ENCODE results near the gene OR1F1. TPM values are rescaled to one million over a fixed set of nuclear protein-coding genes. Genes with fewer than 3 reads are reported as not detected.
"Not testable (repeated sequence)": the region's sequence is repeated elsewhere in the genome, so short reads cannot be mapped to it uniquely, and the experiment has no call there.

Gene OR1F1
- total RNA-seq, result not detected

- DNase-seq (peak; percentile 31), ATAC-seq (peak; percentile 69 to 78)
- peaks cover 80% of the 10 kb centered on the region for H3K27me3 Mint-ChIP-seq (ENCODE audit: low read depth)
- no peaks in the 10 kb centered on the region for H3K36me3 Mint-ChIP-seq (ENCODE audit: insufficient read depth)
- H3K9me3 Mint-ChIP-seq, result no peaks in the 10 kb centered on the region
- peaks cover 50% of the 10 kb centered on the region for H3K4me1 Mint-ChIP-seq (ENCODE audit: low read depth)
- H3K4me3 Mint-ChIP-seq, result peak within 1 kb of the TSS; percentile 71
Measured at GRCh38 chr16:3187798-3188674, at the start of gene OR1F1. Gene OR1F1 (plus strand): TSS chr16:3188204.

DNA sequence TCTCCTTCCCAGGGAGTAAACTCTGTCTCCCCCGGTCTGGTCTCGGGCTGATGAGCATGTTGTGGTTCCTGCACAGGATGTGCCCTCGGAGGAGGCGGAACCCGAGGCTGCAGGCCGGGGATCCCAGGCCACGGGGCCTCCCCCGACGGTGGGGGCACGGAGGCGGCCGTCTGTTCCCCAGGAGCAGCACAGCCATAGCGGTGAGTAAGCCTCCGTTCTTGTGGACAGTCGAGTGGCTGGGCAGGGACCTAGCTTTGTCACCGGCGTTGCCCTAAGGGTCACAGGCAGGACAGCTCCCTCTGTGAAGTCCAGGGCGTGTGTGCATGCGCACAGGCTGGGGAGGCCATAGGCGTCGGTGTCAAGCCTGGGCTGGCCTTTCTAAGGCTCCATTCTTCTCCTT lies 49.7 kb upstream of the OR1F1 start:
- ATAC-seq (no peak), DNase-seq (no peak)
- Mint-ChIP-seq H3K4me1 (ENCODE audit: low read depth) (peaks cover 10% of the 10 kb centered on the region), H3K9me3 (no peaks in the 10 kb centered on the region), H3K36me3 (ENCODE audit: insufficient read depth) (peaks cover 16% of the 10 kb centered on the region), H3K27me3 (ENCODE audit: low read depth) (no peaks in the 10 kb centered on the region), H3K4me3 (no peak overlapping the region)

DNA sequence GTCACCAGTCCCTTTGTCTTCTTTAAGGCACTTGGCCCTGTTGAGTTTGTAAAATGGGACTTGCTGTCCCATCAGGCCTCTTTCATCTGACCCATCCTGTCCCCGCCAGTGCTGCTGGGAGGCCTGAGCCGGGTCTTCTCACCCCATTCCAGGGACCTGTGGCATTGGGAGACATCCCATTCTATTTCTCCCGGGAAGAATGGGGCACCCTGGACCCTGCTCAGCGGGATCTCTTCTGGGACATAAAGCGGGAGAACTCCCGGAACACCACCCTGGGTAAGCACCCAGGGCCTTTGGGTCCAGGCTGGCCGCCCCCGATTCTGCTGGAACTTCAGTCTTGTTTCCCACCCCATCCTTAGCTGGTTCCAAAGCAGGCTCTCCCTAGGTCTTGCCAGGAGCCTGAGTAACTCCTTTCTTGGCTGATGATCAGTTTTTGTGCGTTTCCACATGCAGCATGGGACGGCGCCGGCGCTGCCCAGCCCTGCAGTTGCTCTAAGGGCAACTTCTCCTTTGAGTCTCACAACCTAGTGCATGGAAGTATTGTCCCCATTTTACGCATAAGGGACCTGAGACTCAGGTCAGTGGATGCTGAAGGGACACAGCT lies 49.1 kb upstream of the OR1F1 start:
- ATAC-seq (no peak), DNase-seq (no peak)
- Mint-ChIP-seq H3K36me3 (ENCODE audit: insufficient read depth) (peaks cover 16% of the 10 kb centered on the region), H3K4me3 (no peak overlapping the region), H3K9me3 (no peaks in the 10 kb centered on the region), H3K4me1 (ENCODE audit: low read depth) (peaks cover 7% of the 10 kb centered on the region), H3K27me3 (ENCODE audit: low read depth) (no peaks in the 10 kb centered on the region)

DNA sequence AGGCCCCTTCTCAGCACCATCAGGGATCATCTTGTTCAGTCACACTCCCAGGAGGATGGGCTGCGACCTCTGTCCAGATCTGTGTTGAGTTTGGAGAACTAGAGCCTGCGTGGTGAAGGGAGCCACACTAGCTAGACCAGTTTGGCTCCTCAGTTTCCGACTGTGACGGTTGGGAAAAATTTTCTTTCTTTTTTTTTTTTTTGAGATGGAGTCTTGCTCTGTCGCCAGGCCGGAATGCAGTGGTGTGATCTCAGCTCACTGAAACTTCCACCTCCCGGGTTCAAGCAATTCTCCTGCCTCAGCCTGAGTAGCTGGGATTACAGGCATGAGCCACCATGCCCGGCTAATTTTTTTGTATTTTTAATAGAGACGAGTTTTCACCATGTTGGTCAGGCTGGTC lies 48.4 kb upstream of the OR1F1 start:
- peaks cover 16% of the 10 kb centered on the region for H3K36me3 Mint-ChIP-seq (ENCODE audit: insufficient read depth)
- H3K27me3 Mint-ChIP-seq (ENCODE audit: low read depth); H3K4me3 Mint-ChIP-seq; ATAC-seq; H3K4me1 Mint-ChIP-seq (ENCODE audit: low read depth); H3K9me3 Mint-ChIP-seq; DNase-seq: not testable (repeated sequence)

GRCh38 chr16:3140603-3141427 lies 47.2 kb upstream of the OR1F1 start:
- Mint-ChIP-seq H3K4me3 (no peak overlapping the region), H3K36me3 (ENCODE audit: insufficient read depth) (peaks cover 16% of the 10 kb centered on the region), H3K27me3 (ENCODE audit: low read depth) (no peaks in the 10 kb centered on the region), H3K4me1 (ENCODE audit: low read depth) (peaks cover 5% of the 10 kb centered on the region), H3K9me3 (no peaks in the 10 kb centered on the region)
- no peak for DNase-seq
- ATAC-seq, result no peak

- Mint-ChIP-seq H3K27me3 (ENCODE audit: low read depth) (no peaks in the 10 kb centered on the region), H3K4me3 (no peak overlapping the region), H3K9me3 (no peaks in the 10 kb centered on the region), H3K4me1 (ENCODE audit: low read depth) (no peaks in the 10 kb centered on the region), H3K36me3 (ENCODE audit: insufficient read depth) (peaks cover 16% of the 10 kb centered on the region)
- ATAC-seq, result no peak
- no peak for DNase-seq
Measured at GRCh38 chr16:3141781-3142311, 46.2 kb upstream of the OR1F1 start.

- Mint-ChIP-seq H3K4me3 (no peak overlapping the region), H3K36me3 (ENCODE audit: insufficient read depth) (peaks cover 16% of the 10 kb centered on the region), H3K27me3 (ENCODE audit: low read depth) (no peaks in the 10 kb centered on the region), H3K9me3 (no peaks in the 10 kb centered on the region), H3K4me1 (ENCODE audit: low read depth) (no peaks in the 10 kb centered on the region)
- ATAC-seq, result no peak
- DNase-seq, result no peak
Measured at GRCh38 chr16:3142327-3142726, 45.7 kb upstream of the OR1F1 start.

GRCh38 chr16:3142770-3143169 lies 45.2 kb upstream of the OR1F1 start:
- no peaks in the 10 kb centered on the region for H3K9me3 Mint-ChIP-seq
- H3K4me3 Mint-ChIP-seq, result no peak overlapping the region
- DNase-seq (no peak), ATAC-seq (no peak)
- peaks cover 13% of the 10 kb centered on the region for H3K36me3 Mint-ChIP-seq (ENCODE audit: insufficient read depth)
- H3K27me3 Mint-ChIP-seq (ENCODE audit: low read depth), result no peaks in the 10 kb centered on the region
- no peaks in the 10 kb centered on the region for H3K4me1 Mint-ChIP-seq (ENCODE audit: low read depth)

- H3K4me3 Mint-ChIP-seq, result no peak overlapping the region
- no peaks in the 10 kb centered on the region for H3K9me3 Mint-ChIP-seq
- no peaks in the 10 kb centered on the region for H3K4me1 Mint-ChIP-seq (ENCODE audit: low read depth)
- DNase-seq (no peak), ATAC-seq (no peak)
- no peaks in the 10 kb centered on the region for H3K27me3 Mint-ChIP-seq (ENCODE audit: low read depth)
- H3K36me3 Mint-ChIP-seq (ENCODE audit: insufficient read depth), result peaks cover 12% of the 10 kb centered on the region
Measured at GRCh38 chr16:3143189-3143588, 44.8 kb upstream of the OR1F1 start.

GRCh38 chr16:3143598-3144320 lies 44.2 kb upstream of the OR1F1 start:
- H3K36me3 Mint-ChIP-seq (ENCODE audit: insufficient read depth), result peaks cover 11% of the 10 kb centered on the region
- H3K4me3 Mint-ChIP-seq, result no peak overlapping the region
- no peaks in the 10 kb centered on the region for H3K27me3 Mint-ChIP-seq (ENCODE audit: low read depth)
- DNase-seq (no peak), ATAC-seq (no peak)
- H3K4me1 Mint-ChIP-seq (ENCODE audit: low read depth), result no peaks in the 10 kb centered on the region
- H3K9me3 Mint-ChIP-seq, result no peaks in the 10 kb centered on the region

DNA sequence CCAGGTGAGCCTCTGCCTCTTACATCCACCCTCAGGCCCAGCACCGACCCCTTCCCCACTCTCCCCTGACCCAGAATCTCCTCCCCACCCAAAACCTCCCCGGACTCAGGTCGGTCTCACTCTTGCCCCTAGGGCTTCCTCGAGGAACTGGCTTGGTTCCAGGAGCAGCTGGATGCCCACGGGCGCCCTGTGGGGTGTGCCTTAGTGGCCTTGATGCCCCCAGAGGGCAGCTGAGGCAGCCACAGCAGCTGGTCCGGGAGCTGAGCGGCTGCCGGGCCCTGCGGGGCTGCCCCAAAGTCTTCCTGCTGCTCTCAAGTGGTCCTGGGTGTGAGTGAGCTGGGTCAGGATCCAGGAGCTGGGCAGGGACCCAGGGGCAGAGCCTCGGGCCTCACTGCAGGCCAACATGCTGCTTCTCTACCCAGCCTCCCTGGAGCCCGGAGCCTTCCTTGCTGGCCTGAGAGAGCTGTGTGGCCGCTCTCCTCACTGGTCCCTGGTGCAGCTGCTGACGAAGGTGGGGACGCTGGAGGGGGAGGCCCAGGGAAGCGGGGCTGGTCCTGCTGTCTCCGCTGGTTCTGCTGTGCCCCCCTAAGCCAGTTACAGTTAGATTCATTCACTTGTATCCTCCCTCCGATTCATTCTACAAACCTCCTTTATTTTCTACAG lies 43.6 kb upstream of the OR1F1 start:
- ATAC-seq (no peak), DNase-seq (no peak)
- H3K27me3 Mint-ChIP-seq (ENCODE audit: low read depth), result no peaks in the 10 kb centered on the region
- H3K9me3 Mint-ChIP-seq, result no peaks in the 10 kb centered on the region
- H3K36me3 Mint-ChIP-seq (ENCODE audit: insufficient read depth), result peaks cover 8% of the 10 kb centered on the region
- no peak overlapping the region for H3K4me3 Mint-ChIP-seq
- H3K4me1 Mint-ChIP-seq (ENCODE audit: low read depth), result peaks cover 2% of the 10 kb centered on the region

- no peak for ATAC-seq
- Mint-ChIP-seq H3K4me3 (no peak overlapping the region), H3K27me3 (ENCODE audit: low read depth) (no peaks in the 10 kb centered on the region), H3K36me3 (ENCODE audit: insufficient read depth) (peaks cover 8% of the 10 kb centered on the region), H3K4me1 (ENCODE audit: low read depth) (peaks cover 5% of the 10 kb centered on the region), H3K9me3 (no peaks in the 10 kb centered on the region)
- no peak for DNase-seq
Measured at GRCh38 chr16:3145151-3145550, 42.9 kb upstream of the OR1F1 start.

DNA sequence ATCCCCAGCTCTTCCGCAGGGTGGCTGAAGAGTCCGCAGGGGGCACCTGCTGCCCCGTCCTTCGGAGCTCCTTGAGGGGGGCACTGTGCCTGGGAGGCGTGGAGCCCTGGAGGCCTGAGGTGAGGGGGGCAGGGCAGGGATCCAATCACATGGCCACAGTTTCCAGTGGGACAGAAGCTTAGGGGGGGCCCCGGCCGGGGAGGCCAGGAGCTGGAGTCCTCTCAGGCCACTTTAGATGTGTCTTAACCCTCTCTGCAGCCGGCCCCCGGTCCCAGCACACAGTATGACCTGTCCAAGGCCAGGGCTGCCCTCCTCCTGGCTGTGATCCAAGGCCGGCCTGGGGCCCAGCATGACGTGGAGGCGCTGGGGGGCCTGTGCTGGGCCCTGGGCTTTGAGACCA lies 42.3 kb upstream of the OR1F1 start:
- peaks cover 7% of the 10 kb centered on the region for H3K4me1 Mint-ChIP-seq (ENCODE audit: low read depth)
- no peaks in the 10 kb centered on the region for H3K9me3 Mint-ChIP-seq
- no peak overlapping the region for H3K4me3 Mint-ChIP-seq
- ATAC-seq, result no peak
- H3K36me3 Mint-ChIP-seq (ENCODE audit: insufficient read depth), result peaks cover 8% of the 10 kb centered on the region
- DNase-seq, result no peak
- H3K27me3 Mint-ChIP-seq (ENCODE audit: low read depth), result no peaks in the 10 kb centered on the region
